ENCODE measurements around the gene SCN4B.

GRCh38 chr11:118120793-118121192 lies 31.8 kb downstream of the SCN4B start:
- no peak for TF ChIP-seq ZZZ3 (IDR thresholded peaks at IDR 0.05; ENCODE audit: control insufficient read depth, insufficient read length, low read depth)
- TF ChIP-seq EZH2 (IDR thresholded peaks at IDR 0.05; ENCODE audit: borderline replicate concordance, control insufficient read depth, low read depth, low read length): no peak
- TF ChIP-seq CTCF (IDR thresholded peaks at IDR 0.05 in 2 of 3, conservative IDR thresholded peaks at IDR 0.05 in 1 of 3; ENCODE audit: control insufficient read depth in 2 of 3, extremely low read depth in 1 of 3, insufficient read depth in 1 of 3, low read depth in 3 of 3, low read length in 3 of 3): no peak
- no peak for TF ChIP-seq PRDM15 (CRISPR knock-in tag; IDR thresholded peaks at IDR 0.05)
- TF ChIP-seq SKIL (IDR thresholded peaks at IDR 0.05; ENCODE audit: low read depth, poor library complexity, severe bottlenecking): no peak
- no peak for TF ChIP-seq ASH2L (IDR thresholded peaks at IDR 0.05; ENCODE audit: borderline replicate concordance, low read depth)
- TF ChIP-seq JUND (IDR thresholded peaks at IDR 0.05; ENCODE audit: low read depth, low read length): no peak
- no peak for TF ChIP-seq EGR1 (IDR thresholded peaks at IDR 0.05; ENCODE audit: borderline replicate concordance in 1 of 2, low read depth in 2 of 2, low read length in 2 of 2)
- no peak for TF ChIP-seq EP300 (IDR thresholded peaks at IDR 0.05; ENCODE audit: borderline replicate concordance in 1 of 2, control insufficient read depth in 1 of 2, low read depth in 2 of 2, low read length in 2 of 2)
- no peak for TF ChIP-seq ZBTB33 (IDR thresholded peaks at IDR 0.05)
- TF ChIP-seq TCF3 (IDR thresholded peaks at IDR 0.05; ENCODE audit: borderline replicate concordance, insufficient read depth, low read depth, low read length): no peak
- no peak for TF ChIP-seq CEBPB (IDR thresholded peaks at IDR 0.05; ENCODE audit: borderline replicate concordance in 1 of 2, low read depth in 2 of 2, low read length in 2 of 2)
- no peak for TF ChIP-seq POLR2A (IDR thresholded peaks at IDR 0.05; ENCODE audit: low read depth, low read length)
- TF ChIP-seq YY1 (IDR thresholded peaks at IDR 0.05; ENCODE audit: low read depth, low read length): no peak

Data from GM12878 (cell line).